HG03521 (cell line): ENCODE measurements around the gene RIMS4.

ENCODE experiments used
- ATAC-seq: cut with Tn5 transposase; IDR thresholded peaks from one replicate; pipeline ENCODE4 v1.9.1; 2021; ENCODE audit warnings: mild to moderate bottlenecking, moderate library complexity; ENCODE audit not compliant: unreplicated experiment

Gene RIMS4

GRCh38 chr20:44704551-44704971 lies 105.8 kb downstream of the RIMS4 start:
- ATAC-seq = no peak

GRCh38 chr20:44703956-44704488 lies 106.3 kb downstream of the RIMS4 start:
- ATAC-seq = no peak

GRCh38 chr20:44703183-44703925 lies 107.0 kb downstream of the RIMS4 start:
- ATAC-seq = no peak

GRCh38 chr20:44702776-44703175 lies 107.6 kb downstream of the RIMS4 start:
- ATAC-seq = no peak

GRCh38 chr20:44701858-44702256 lies 108.5 kb downstream of the RIMS4 start:
- no peak for ATAC-seq
